SK-N-SH treated with all-trans-retinoic acid at 6 μM for 48 hours (cell line): Measurements from ENCODE around the gene PAAF1.

Experiments used
- ATAC-seq: fragments of 200-7000 bp; cut with Tn5 transposase; 3 replicates; pipeline ENCODE4 v1.9.1; 2020; ENCODE audit warnings: mild to moderate bottlenecking, moderate library complexity
- ARNTL ChIP-seq: fragments of 450-650 bp; formaldehyde crosslinking; IDR thresholded peaks from 2 replicates; pipeline ENCODE4 v1.5.0; 2020; ENCODE audit warnings: low read depth, mild to moderate bottlenecking, moderate library complexity, borderline replicate concordance
- BACH2 ChIP-seq: fragments of 250-450 bp; sonication (Bioruptor Pico); IDR thresholded peaks from 2 replicates; pipeline ENCODE4 v1.9.0; 2021; ENCODE audit warnings: mild to moderate bottlenecking, borderline replicate concordance
- ESRRG ChIP-seq: fragments of 250-450 bp; sonication (Bioruptor Pico); IDR thresholded peaks from 2 replicates; pipeline ENCODE4 v1.6.1; 2021; ENCODE audit warnings: mild to moderate bottlenecking
- ISL1 ChIP-seq: fragments of 250-450 bp; sonication (Bioruptor Pico); IDR thresholded peaks from 2 replicates; pipeline ENCODE4 v2.1.2; 2022; ENCODE audit warnings: mild to moderate bottlenecking, moderate library complexity
- OSR1 ChIP-seq: fragments of 250-450 bp; sonication (Bioruptor Pico); IDR thresholded peaks from 2 replicates; pipeline ENCODE4 v1.8.0; 2022; ENCODE audit warnings: moderate library complexity, mild to moderate bottlenecking, inconsistent platforms
- PPARA ChIP-seq: fragments of 250-450 bp; sonication (Bioruptor Pico); IDR thresholded peaks from 2 replicates; pipeline ENCODE4 v1.5.0; 2020; ENCODE audit warnings: mild to moderate bottlenecking, borderline replicate concordance
- SNAI2 ChIP-seq: fragments of 250-450 bp; sonication (Bioruptor Pico); IDR thresholded peaks from 2 replicates; pipeline ENCODE4 v1.5.0; 2020; ENCODE audit warnings: mild to moderate bottlenecking, moderate library complexity
- TOX ChIP-seq: fragments of 250-450 bp; sonication (Bioruptor Pico); IDR thresholded peaks from 2 replicates; pipeline ENCODE4 v1.8.0; 2021; ENCODE audit warnings: mild to moderate bottlenecking, moderate library complexity, borderline replicate concordance
- ZNF565 ChIP-seq: fragments of 450-650 bp; formaldehyde crosslinking; conservative IDR thresholded peaks from 2 replicates; pipeline ENCODE4 v1.5.0; 2020; ENCODE audit warnings: low read depth, mild to moderate bottlenecking, moderate library complexity
- ZNF70 ChIP-seq: fragments of 450-650 bp; formaldehyde crosslinking; IDR thresholded peaks from 2 replicates; pipeline ENCODE4 v1.5.0; 2020; ENCODE audit warnings: mild to moderate bottlenecking, moderate library complexity
- ZNF8 ChIP-seq: fragments of 450-650 bp; formaldehyde crosslinking; IDR thresholded peaks from 2 replicates; pipeline ENCODE4 v1.5.0; 2020; ENCODE audit warnings: mild to moderate bottlenecking, moderate library complexity
- TF ChIP-seq, protein P1 (sequence below): fragments of 250-450 bp; sonication (Bioruptor Pico); IDR thresholded peaks from 2 replicates; pipeline ENCODE4 v1.8.0; 2020; ENCODE audit warnings: mild to moderate bottlenecking, moderate library complexity, borderline replicate concordance
- TF ChIP-seq, protein P2 (sequence below): fragments of 250-450 bp; sonication (Bioruptor Pico); IDR thresholded peaks from 2 replicates; pipeline ENCODE4 v1.5.0; 2020; ENCODE audit warnings: mild to moderate bottlenecking, moderate library complexity
- TF ChIP-seq, protein P3 (sequence below): fragments of 250-450 bp; sonication (Bioruptor Pico); IDR thresholded peaks from 2 replicates; pipeline ENCODE4 v1.5.1; 2020; ENCODE audit warnings: low read depth, mild to moderate bottlenecking, moderate library complexity
- TF ChIP-seq, protein P4 (sequence below): fragments of 250-450 bp; sonication (Bioruptor Pico); IDR thresholded peaks from 2 replicates; pipeline ENCODE4 v1.8.0; 2021; ENCODE audit warnings: low read depth, mild to moderate bottlenecking, moderate library complexity, borderline replicate concordance
- TF ChIP-seq, protein P5 (sequence below): fragments of 250-450 bp; sonication (Bioruptor Pico); IDR thresholded peaks from 2 replicates; pipeline ENCODE4 v1.5.1; 2021; ENCODE audit warnings: mild to moderate bottlenecking, moderate library complexity

Gene PAAF1

DNA sequence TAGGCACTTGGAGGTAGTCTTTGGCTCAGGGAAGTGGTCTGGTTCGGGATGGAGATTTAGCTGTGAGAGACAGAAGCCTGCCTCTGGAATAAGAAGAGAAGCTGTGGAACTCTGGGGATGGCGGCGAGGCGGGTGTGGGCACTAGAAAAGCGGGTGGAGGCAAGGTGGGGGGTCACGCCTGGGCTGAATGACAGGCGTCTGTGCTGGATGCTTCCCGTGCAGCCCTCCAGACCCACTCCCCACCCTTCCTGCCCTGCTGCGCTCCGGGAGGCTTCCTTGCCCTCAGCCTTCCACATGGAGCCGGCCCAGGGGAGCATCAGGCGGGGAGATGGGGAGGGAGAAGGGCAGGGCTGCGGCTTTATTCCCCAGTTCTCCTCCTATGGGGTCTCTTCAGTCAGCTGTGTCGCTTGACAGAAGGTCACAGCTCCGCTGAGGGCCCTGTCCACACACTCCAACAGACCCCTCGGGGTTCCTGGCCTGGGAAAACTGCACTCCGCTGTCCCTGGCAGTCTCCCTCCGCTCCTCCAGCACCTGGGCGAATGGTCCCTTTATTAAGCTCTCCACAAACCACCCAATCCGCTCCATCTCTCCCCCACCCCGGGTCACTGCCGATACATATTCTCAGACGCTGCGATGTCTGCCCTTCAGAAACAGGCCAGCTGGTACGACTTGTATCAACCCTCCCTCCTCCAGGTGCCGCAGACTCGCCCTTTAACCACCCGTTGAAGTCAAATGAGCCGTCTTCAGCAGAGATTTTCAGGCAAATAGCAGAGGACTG lies 80.3 kb downstream of the PAAF1 start:
- TF ChIP-seq PPARA (CRISPR knock-in tag) (no peak), ESRRG (CRISPR knock-in tag) (no peak), SNAI2 (CRISPR knock-in tag) (no peak), OSR1 (no peak), ZNF8 (CRISPR knock-in tag) (no peak), ARNTL (CRISPR knock-in tag) (no peak), BACH2 (CRISPR knock-in tag) (no peak), TOX (no peak)
- TF ChIP-seq, protein P1, sequence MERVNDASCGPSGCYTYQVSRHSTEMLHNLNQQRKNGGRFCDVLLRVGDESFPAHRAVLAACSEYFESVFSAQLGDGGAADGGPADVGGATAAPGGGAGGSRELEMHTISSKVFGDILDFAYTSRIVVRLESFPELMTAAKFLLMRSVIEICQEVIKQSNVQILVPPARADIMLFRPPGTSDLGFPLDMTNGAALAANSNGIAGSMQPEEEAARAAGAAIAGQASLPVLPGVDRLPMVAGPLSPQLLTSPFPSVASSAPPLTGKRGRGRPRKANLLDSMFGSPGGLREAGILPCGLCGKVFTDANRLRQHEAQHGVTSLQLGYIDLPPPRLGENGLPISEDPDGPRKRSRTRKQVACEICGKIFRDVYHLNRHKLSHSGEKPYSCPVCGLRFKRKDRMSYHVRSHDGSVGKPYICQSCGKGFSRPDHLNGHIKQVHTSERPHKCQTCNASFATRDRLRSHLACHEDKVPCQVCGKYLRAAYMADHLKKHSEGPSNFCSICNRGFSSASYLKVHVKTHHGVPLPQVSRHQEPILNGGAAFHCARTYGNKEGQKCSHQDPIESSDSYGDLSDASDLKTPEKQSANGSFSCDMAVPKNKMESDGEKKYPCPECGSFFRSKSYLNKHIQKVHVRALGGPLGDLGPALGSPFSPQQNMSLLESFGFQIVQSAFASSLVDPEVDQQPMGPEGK (CRISPR knock-in tag), result no peak
- TF ChIP-seq, protein P2, sequence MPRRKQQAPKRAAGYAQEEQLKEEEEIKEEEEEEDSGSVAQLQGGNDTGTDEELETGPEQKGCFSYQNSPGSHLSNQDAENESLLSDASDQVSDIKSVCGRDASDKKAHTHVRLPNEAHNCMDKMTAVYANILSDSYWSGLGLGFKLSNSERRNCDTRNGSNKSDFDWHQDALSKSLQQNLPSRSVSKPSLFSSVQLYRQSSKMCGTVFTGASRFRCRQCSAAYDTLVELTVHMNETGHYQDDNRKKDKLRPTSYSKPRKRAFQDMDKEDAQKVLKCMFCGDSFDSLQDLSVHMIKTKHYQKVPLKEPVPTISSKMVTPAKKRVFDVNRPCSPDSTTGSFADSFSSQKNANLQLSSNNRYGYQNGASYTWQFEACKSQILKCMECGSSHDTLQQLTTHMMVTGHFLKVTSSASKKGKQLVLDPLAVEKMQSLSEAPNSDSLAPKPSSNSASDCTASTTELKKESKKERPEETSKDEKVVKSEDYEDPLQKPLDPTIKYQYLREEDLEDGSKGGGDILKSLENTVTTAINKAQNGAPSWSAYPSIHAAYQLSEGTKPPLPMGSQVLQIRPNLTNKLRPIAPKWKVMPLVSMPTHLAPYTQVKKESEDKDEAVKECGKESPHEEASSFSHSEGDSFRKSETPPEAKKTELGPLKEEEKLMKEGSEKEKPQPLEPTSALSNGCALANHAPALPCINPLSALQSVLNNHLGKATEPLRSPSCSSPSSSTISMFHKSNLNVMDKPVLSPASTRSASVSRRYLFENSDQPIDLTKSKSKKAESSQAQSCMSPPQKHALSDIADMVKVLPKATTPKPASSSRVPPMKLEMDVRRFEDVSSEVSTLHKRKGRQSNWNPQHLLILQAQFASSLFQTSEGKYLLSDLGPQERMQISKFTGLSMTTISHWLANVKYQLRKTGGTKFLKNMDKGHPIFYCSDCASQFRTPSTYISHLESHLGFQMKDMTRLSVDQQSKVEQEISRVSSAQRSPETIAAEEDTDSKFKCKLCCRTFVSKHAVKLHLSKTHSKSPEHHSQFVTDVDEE (CRISPR knock-in tag), result no peak
- TF ChIP-seq, protein P3, sequence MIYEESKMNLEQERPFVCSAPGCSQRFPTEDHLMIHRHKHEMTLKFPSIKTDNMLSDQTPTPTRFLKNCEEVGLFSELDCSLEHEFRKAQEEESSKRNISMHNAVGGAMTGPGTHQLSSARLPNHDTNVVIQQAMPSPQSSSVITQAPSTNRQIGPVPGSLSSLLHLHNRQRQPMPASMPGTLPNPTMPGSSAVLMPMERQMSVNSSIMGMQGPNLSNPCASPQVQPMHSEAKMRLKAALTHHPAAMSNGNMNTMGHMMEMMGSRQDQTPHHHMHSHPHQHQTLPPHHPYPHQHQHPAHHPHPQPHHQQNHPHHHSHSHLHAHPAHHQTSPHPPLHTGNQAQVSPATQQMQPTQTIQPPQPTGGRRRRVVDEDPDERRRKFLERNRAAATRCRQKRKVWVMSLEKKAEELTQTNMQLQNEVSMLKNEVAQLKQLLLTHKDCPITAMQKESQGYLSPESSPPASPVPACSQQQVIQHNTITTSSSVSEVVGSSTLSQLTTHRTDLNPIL, result no peak
- no peak; the same call in 2 of the 3 replicates for ATAC-seq

DNA sequence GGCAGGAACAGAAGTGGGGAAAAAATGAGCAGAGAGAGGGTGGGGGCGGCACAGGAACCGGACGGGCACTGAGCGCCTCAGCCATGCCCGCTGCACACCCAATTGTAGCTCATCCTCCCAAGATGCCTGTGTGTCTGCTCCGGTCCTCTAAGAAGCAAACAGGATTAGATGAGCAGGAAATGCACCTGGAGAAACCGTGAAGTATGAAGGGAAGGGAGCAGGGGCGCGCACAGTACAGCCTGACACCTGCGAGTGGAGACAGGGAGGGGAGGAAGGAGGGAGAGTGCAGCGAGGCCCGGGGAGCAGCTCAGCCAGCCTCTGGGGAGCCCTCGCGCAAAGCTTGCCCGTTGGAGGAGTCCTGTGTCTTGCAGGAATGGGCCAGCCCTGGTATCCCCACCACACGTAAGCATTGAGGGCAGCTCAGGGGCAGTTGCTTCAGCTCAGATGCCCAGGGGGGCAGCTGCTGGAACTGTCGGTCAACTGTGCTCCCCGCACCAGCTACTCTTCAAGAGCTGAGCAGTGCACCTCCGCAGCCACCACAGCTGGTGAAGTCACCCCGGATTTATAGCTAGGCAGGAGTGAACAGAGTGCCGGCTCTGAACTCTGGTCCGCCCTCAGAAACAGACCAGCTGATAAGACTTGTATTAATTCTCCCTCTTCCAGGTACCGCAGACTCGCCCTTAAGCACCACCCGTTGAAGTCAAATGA lies 81.0 kb downstream of the PAAF1 start:
- TF ChIP-seq, protein P1 (CRISPR knock-in tag), result no peak
- no peak for TF ChIP-seq BACH2 (CRISPR knock-in tag)
- TF ChIP-seq, protein P4, sequence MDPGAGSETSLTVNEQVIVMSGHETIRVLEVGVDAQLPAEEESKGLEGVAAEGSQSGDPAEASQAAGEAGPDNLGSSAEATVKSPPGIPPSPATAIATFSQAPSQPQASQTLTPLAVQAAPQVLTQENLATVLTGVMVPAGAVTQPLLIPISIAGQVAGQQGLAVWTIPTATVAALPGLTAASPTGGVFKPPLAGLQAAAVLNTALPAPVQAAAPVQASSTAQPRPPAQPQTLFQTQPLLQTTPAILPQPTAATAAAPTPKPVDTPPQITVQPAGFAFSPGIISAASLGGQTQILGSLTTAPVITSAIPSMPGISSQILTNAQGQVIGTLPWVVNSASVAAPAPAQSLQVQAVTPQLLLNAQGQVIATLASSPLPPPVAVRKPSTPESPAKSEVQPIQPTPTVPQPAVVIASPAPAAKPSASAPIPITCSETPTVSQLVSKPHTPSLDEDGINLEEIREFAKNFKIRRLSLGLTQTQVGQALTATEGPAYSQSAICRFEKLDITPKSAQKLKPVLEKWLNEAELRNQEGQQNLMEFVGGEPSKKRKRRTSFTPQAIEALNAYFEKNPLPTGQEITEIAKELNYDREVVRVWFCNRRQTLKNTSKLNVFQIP, result no peak
- no peak for TF ChIP-seq SNAI2 (CRISPR knock-in tag)
- TF ChIP-seq ZNF565 (CRISPR knock-in tag), result no peak
- TF ChIP-seq ISL1, result no peak
- no peak for TF ChIP-seq ESRRG (CRISPR knock-in tag)
- TF ChIP-seq, protein P5, sequence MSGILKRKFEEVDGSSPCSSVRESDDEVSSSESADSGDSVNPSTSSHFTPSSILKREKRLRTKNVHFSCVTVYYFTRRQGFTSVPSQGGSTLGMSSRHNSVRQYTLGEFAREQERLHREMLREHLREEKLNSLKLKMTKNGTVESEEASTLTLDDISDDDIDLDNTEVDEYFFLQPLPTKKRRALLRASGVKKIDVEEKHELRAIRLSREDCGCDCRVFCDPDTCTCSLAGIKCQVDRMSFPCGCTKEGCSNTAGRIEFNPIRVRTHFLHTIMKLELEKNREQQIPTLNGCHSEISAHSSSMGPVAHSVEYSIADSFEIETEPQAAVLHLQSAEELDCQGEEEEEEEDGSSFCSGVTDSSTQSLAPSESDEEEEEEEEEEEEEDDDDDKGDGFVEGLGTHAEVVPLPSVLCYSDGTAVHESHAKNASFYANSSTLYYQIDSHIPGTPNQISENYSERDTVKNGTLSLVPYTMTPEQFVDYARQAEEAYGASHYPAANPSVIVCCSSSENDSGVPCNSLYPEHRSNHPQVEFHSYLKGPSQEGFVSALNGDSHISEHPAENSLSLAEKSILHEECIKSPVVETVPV (CRISPR knock-in tag), result no peak
- TF ChIP-seq PPARA (CRISPR knock-in tag), result no peak
- TF ChIP-seq TOX, result no peak
- TF ChIP-seq ZNF70 (CRISPR knock-in tag), result no peak

More for the DNA sequence above, 81.0 kb downstream of the PAAF1 start:
- ATAC-seq, result no peak
